PFSK-1 (cell line): ENCODE results near the gene KAZN.

Experiments
- POLR2AphosphoS5 ChIP-seq: IDR thresholded peaks from 2 replicates; pipeline ENCODE4 v1.6.1; 2012; ENCODE audit warnings: low read depth, mild to moderate bottlenecking, control low read depth, low read length, moderate library complexity
- SIN3A ChIP-seq: IDR thresholded peaks from 2 replicates; pipeline ENCODE4 v1.6.1; 2012; ENCODE audit warnings: mild to moderate bottlenecking, low read length, moderate library complexity, borderline replicate concordance; ENCODE audit not compliant: insufficient read depth
- TAF1 ChIP-seq: IDR thresholded peaks from 2 replicates; pipeline ENCODE4 v1.6.1; 2012; ENCODE audit warnings: low read length, control low read depth, borderline replicate concordance; ENCODE audit not compliant: insufficient read depth

- TF ChIP-seq POLR2AphosphoS5 (no peak), SIN3A (no peak), TAF1 (no peak)
Measured at GRCh38 chr1:14706631-14707030, 108.1 kb downstream of the KAZN start.
